GM21529 (cell line): ENCODE measurements around the gene POMT2.
"Not testable (repeated sequence)": the region's sequence is repeated elsewhere in the genome, so short reads cannot be mapped to it uniquely, and the experiment has no call there.

Experiments used
- ATAC-seq: cut with Tn5 transposase; IDR thresholded peaks from one replicate; pipeline ENCODE4 v1.9.1; 2021; ENCODE audit not compliant: unreplicated experiment

Gene POMT2

GRCh38 chr14:77325746-77326094 is 5.0 kb upstream of the POMT2 start:
- no peak for ATAC-seq

- no peak for ATAC-seq
Measured at GRCh38 chr14:77324816-77325745, 4.4 kb upstream of the POMT2 start.

DNA sequence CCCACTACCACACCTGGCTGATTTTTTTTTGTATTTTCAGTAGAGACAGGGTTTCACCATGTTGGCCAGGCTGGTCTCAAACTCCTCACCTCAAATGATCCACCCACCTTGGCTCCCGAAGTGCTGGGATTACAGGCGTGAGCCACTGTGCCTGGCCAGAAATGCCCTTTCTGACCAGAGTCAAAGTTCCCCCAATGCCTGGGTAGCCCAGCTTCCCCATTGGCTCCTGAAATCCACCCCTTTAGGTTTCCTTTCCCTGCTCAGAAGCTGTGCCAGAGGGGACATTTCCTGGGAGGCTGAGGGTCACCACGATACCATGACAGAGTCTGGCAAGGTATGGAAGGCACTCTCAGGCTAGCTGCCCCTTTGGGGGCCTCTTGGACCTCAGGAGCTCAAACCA is 3.6 kb upstream of the POMT2 start:
- no peak for ATAC-seq

DNA sequence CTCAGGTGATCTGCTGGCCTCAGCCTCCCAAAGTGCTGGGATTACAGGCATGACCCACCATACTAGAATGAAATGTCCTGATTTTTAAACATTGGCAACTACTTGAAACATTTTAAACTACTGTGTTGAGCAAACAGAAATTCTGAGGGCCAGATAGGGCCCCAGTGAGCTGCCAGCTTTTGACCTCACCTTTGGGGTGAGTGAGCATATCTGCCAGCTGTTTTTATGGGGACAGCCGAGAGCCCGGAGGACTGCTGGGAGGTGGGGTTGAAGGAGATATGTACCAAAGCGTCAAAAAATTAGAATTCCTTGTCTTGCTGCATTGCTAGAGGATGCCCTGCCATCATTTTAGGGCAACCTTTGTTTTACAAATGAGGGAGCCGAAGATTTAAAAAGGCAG is 2.9 kb upstream of the POMT2 start:
- ATAC-seq: no peak

DNA sequence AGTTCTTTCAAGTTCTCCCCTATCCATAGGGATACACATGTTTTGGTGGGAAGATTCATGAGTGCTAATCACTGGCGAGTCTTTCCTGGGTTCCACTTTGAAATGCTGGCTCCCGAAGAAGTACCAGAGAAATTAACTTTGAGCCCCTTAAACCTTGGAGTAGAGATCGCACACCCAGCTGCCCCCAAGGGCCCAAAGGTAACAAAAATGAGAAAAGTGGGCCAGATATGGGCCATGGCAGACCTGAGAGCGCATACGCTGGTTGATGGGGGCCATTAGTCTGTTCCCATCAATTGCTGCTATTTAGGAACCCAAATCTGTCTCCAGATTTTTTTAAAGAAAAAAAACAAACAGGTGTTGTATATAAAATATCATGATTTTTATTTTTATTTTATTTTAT is 2.3 kb upstream of the POMT2 start:
- ATAC-seq: no peak

- no peak for ATAC-seq
Measured at GRCh38 chr14:77322250-77322902, 1.7 kb upstream of the POMT2 start.

DNA sequence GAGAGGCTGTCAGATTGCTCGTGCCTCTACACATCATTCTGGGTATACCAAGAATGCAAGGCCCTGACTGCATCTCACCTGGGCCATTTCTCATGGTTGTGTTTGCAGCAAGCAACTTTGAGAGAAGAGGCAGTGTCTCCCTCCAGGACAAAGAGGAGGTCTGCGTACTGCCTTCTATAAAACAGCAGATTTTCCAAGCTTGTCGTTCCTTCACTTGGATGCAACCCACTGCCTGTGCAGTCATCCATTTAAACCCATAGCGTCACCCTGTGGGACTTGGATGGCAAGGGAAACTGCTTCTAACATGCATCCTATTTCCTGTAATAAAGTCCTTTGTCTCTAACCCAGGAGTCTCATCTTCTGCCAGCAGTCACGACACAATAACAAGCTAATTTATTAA is 1.3 kb downstream of the POMT2 start:
- no peak for ATAC-seq

DNA sequence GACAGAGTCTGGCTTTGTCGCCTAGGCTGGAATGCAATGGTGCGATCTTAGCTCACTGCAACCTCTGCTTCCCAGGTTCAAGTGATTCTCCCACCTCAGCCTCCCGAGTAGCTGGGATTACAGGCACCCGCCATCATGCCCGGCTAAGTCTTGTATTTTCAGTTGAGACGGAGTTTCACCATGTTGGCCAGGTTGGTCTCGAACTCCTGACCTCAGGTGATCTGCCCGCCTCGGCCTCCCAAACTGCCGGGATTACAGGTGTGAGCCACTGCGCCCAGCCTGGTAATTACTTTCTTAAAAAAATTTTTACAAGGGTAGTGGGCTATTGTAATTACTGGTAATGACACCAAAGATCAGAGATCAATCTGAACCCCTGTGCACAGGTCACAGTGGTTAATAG is 1.9 kb downstream of the POMT2 start:
- not testable (repeated sequence) for ATAC-seq

GRCh38 chr14:77318006-77318553 is 2.6 kb downstream of the POMT2 start:
- ATAC-seq: no peak

- ATAC-seq: no peak
Measured at GRCh38 chr14:77316872-77317301, 3.8 kb downstream of the POMT2 start.

- no peak for ATAC-seq
Measured at GRCh38 chr14:77316195-77316505, 4.5 kb downstream of the POMT2 start.

GRCh38 chr14:77314539-77315457 is 5.9 kb downstream of the POMT2 start:
- ATAC-seq: no peak

DNA sequence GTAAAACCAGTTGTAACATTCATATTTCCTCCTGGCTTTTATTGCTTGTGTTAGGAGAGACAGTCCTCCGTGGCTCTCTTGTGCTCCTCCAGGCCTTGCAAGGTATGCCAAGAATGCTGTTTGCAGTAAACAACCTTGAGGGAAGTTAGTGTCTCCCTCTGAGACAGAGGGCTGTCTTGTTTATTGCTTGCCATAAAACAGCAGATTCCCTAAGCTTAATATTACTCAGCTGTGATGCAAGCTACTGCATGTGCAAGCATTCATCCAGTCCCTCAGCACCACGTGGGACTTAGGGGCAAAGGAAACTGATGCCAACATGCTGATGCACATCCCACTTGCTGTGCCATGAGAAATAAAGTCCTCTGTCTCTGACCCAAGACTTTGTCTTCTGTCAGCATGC is 6.6 kb downstream of the POMT2 start:
- no peak for ATAC-seq

- no peak for ATAC-seq
Measured at GRCh38 chr14:77313371-77313770, 7.3 kb downstream of the POMT2 start.

DNA sequence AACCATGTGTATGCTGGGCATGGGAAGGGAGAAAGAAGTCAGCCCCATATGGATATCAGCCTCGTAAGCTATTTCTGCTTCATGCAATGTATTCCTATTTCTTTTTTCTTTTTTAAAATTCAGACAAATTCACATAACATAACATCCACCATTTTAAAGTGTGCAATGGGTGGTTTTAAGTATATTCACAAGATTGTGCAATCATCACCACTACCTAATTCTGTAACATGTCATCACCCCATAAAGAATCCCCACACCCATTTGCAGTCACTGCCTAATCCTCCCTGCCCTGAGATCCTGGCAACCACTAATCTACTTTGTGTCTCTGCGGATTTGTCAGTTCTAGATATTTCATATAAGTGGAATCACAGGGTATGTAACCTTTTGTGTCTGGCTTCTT is 9.5 kb downstream of the POMT2 start:
- no peak for ATAC-seq

- ATAC-seq: no peak
Measured at GRCh38 chr14:77310026-77310425, 10.7 kb downstream of the POMT2 start.

GRCh38 chr14:77309131-77309530 is 11.6 kb downstream of the POMT2 start:
- no peak for ATAC-seq

- ATAC-seq: no peak
Measured at GRCh38 chr14:77306851-77307496, 13.7 kb downstream of the POMT2 start.

DNA sequence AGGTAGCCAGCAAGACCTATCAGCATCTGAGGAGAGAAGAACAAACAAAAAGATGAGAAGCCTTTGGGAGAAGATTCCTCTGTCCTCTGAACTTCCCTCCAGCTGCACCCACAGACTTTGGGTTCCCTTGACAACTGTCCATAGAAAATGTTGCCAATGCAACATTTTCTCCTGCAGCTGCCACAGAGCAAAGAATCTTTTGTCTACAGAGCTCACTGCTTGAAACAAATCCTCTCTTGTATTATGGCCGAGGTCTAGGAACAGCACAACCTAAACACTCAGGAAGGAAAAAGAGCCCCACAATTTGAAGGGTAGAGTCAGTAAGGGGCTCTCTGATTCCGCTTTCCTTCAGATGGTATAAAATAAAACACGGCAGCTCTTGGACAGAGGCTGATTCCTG is 14.3 kb downstream of the POMT2 start:
- ATAC-seq: no peak

GRCh38 chr14:77305696-77306095 is 15.0 kb downstream of the POMT2 start:
- no peak for ATAC-seq
